HG03064 (cell line): Measurements from ENCODE around the gene RAD51B.
"Not testable (repeated sequence)": the region's sequence is repeated elsewhere in the genome, so short reads cannot be mapped to it uniquely, and the experiment has no call there.

Experiments
- ATAC-seq: cut with Tn5 transposase; IDR thresholded peaks from one replicate; pipeline ENCODE4 v1.9.1; 2021; ENCODE audit warnings: low read depth; ENCODE audit not compliant: unreplicated experiment

RAD51B gene

GRCh38 chr14:68014771-68015170 lies 195.2 kb downstream of the RAD51B start:
- ATAC-seq: no peak

- ATAC-seq: no peak
These were observed 196.0 kb downstream of the RAD51B start for GRCh38 chr14:68015356-68016254.

- ATAC-seq: no peak
These were observed 196.8 kb downstream of the RAD51B start for GRCh38 chr14:68016255-68016914.

DNA sequence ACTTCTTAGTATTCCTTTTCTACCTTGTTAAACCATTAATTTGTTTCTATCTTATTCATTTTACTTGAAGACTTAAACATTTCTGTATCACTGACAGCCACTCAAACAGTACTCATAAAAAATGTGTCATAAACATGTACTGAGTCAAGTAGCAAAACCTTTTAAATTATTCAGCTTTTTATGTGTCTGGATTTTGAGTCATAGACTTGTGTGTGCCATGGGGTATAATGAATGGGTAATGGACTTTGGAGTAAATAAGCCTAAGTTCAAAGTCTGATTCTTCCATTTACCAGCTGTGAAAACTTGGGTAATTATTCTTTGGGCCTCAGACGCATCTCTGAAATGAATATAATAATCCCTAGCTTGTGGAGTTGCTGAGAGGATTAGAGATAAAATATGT lies 199.0 kb downstream of the RAD51B start:
- ATAC-seq: no peak

GRCh38 chr14:68020493-68020892 lies 200.9 kb downstream of the RAD51B start:
- ATAC-seq: no peak

- no peak for ATAC-seq
These were observed 201.6 kb downstream of the RAD51B start for GRCh38 chr14:68020999-68021663.

GRCh38 chr14:68027276-68027675 lies 207.7 kb downstream of the RAD51B start:
- no peak for ATAC-seq

DNA sequence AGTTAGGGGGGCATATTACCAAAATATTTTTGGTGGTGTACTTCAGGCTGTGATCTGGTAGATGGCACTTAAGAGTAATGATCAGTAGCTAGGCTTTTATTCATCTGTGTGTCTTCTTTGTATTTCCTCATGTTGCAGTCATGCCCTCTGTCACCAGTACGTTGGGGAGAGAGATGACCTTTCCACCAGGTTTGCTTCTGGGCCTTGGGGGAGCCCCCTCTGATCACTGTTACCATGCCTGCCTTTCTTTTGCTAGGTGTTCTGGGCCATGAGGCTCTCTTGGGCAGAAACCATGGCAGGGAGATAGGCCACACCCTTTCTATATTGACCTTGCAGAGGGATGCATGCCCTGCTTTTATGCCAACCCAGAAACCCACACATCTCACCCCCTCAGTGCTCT lies 208.5 kb downstream of the RAD51B start:
- ATAC-seq: no peak

- not testable (repeated sequence) for ATAC-seq
These were observed 211.4 kb downstream of the RAD51B start for GRCh38 chr14:68031011-68031410.

GRCh38 chr14:68032154-68032553 lies 212.6 kb downstream of the RAD51B start:
- no peak for ATAC-seq

GRCh38 chr14:68033336-68033932 lies 213.9 kb downstream of the RAD51B start:
- ATAC-seq: no peak

- no peak for ATAC-seq
These were observed 215.3 kb downstream of the RAD51B start for GRCh38 chr14:68034896-68035295.

DNA sequence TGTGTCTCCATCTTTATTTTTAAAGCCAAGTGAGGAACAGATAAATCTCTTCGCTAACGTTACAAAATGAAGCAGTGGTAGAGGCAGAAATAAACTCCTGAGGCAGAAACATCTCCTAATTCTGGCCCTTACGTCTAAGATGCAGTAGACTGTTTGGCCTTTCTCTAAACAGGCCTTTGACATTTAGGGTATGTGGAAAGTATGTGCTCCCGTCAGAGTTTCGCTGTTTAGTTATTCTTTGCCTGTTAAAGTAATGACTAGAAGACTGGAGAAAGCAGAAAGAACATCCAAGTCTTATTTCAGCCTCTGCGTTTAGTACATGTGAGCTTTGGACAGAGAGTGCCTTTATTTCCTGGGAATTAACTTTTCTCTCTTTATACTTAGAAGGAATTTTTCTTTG lies 216.6 kb downstream of the RAD51B start:
- no peak for ATAC-seq

DNA sequence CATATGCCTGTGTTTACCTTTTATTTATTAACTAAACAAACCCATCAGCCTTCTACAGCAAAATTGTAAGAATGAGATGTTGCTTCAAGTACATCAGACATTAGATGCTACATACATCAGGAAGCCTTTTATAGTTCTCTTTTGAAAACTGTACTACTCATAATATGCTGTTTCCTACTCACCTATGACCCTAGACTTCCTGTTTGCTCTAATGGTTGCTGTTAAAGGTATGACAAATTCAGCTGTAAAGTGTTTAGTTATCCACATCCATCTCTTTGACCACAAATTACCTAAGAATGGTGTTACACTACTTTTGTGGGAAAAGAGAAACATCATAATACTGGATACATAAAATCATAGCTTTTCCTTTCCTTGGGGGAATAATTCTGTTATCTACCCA lies 220.0 kb downstream of the RAD51B start:
- no peak for ATAC-seq

DNA sequence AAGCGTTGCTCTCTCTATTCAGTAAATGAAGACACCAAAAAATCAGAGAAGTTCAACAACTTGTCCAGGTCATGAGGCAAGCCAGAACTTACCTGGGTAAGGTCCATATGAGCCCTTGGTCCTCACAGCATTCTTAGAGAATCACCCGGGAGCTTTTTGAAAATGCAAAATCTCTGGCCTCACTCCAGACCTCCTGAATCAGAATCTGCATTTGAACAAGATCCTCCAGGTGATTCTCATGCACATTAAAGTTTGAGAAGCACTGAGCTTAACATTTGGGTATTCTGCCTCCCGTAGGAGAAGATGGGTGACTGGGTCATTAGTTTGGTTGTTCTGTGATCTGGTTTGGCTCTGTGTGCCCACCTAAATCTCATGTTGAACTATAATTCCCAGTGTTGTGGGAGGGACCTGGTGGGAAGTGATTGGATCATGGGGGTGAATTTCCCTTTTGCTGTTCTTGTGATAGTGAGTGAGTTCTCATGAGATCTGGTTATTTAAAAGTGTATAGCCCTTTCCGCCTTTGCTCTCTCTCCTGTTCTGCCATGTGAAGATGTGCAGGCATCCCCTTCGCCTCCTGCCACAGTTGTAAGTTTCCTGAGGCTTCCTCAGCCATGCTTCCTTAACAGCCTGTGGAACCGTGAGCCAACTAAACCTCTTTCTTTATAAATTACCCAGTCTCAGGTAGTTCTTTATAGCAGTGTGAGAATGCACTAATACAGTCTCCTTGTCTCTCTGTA lies 221.2 kb downstream of the RAD51B start:
- ATAC-seq: no peak

DNA sequence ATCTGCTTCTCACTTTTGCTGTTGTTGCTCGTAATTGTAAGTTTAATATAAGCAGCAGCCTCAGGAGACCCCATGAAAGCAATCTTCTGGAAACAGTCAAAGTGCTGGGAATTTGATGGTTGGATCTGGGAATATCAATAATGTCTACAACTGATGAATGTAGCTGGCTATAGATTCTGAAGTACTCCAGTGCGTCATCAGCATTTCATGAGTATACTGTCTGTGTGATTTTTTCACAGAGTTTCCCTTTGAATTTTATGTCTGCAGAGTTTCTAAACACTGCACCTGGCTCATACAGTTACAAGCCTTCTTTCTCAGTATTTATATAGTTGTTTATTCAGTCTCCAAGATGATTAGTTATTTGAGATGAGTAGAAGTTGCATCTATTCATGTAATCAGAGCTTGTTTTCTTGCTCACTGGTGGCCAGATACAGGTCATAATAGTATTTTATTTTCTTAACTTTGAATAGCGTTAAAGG lies 222.3 kb downstream of the RAD51B start:
- ATAC-seq: no peak

DNA sequence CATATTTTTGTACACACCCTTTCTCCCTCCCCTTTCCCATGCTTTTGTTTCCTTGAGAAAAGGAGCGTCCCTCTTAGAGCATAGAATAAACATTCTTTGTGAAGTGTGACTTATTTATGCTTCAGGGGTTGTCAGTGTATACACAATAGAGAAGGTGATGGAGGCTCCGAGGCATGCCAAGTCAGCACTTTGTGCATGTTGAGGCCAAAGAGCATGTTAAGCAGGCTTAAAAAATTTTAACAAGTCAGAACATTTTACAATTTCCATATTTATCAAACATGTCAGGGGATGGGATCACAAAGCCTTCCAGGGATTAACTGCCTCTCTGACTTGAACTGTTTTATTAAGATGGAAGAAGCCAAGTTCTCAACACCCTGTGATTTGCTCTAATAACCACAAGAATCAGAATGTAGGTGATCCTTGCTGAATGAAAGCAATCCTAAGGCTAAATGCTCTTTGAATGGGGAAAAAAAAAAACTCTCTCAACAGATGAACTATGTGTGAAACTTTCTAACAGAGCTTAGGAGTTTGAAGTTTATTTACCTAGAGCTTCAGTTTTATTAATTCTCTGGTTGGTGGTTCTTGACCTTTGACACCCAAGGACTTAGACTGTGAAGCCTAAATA lies 223.1 kb downstream of the RAD51B start:
- no peak for ATAC-seq

DNA sequence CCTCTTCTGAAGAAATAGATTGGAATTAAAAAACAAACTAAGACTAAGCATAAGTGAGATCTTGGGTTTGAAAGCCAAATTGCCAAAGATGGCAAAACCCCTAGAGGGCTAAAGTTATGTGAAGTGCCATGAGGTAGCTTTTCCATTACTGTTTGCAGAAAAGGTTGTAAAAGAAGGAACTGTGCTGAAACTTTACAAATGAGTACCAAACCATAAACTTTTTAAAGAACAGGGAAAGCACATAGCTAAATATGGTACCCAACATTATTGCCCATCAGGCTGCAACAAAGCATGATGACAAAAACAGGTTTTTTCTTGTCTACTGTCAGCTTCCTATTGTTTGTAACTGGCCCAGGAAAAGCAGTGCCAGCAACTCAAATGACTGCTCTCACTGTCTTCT lies 224.2 kb downstream of the RAD51B start:
- no peak for ATAC-seq

- ATAC-seq: no peak
These were observed 228.3 kb downstream of the RAD51B start for GRCh38 chr14:68047906-68048305.

DNA sequence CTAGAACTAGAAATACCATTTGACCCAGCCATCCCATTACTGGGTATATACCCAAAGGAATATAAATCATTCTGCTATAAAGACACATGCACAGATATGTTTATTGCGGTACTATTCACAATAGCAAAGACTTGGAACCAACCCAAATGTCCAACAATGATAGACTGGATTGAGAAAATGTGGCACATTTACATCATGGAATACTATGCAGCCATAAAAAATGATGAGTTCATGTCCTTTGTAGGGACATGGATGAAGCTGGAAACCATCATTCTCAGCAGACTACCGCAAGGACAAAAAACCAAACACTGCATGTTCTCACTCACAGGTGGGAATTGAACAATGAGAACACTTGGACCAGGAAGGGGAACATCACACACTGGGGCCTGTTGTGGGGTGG lies 229.2 kb downstream of the RAD51B start:
- ATAC-seq: not testable (repeated sequence)
